Effector CD4-positive, alpha-beta T cell (primary cell): ENCODE measurements around the gene PRR12.
"Not testable (repeated sequence)": the region's sequence is repeated elsewhere in the genome, so short reads cannot be mapped to it uniquely, and the experiment has no call there.

ENCODE experiments used
- DNase-seq: peaks from one replicate; pipeline ENCODE4 v3.0.0-alpha.2; 2020

The PRR12 gene

GRCh38 chr19:49593233-49594113 is 2.5 kb downstream of the PRR12 start:
- DNase-seq = peak; percentile 89

- no peak for DNase-seq
Measured at GRCh38 chr19:49594157-49594992, 3.4 kb downstream of the PRR12 start.

GRCh38 chr19:49594993-49595818 is 4.2 kb downstream of the PRR12 start:
- no peak for DNase-seq

- DNase-seq = no peak
Measured at GRCh38 chr19:49595819-49596404, 4.9 kb downstream of the PRR12 start.

GRCh38 chr19:49596407-49596806 is 5.4 kb downstream of the PRR12 start:
- no peak for DNase-seq

GRCh38 chr19:49596954-49597702 is 6.1 kb downstream of the PRR12 start:
- DNase-seq = no peak

- no peak for DNase-seq
Measured at GRCh38 chr19:49597703-49597974, 6.7 kb downstream of the PRR12 start.

GRCh38 chr19:49599378-49600295 is 8.7 kb downstream of the PRR12 start:
- DNase-seq = no peak

- DNase-seq = no peak
Measured at GRCh38 chr19:49601482-49602038, 10.6 kb downstream of the PRR12 start.

- no peak for DNase-seq
Measured at GRCh38 chr19:49602806-49603205, 11.8 kb downstream of the PRR12 start.

GRCh38 chr19:49605605-49606004 is 14.6 kb downstream of the PRR12 start:
- no peak for DNase-seq

GRCh38 chr19:49609499-49610092 is 18.6 kb downstream of the PRR12 start:
- DNase-seq = no peak

GRCh38 chr19:49613374-49613773 is 22.4 kb downstream of the PRR12 start:
- no peak for DNase-seq

GRCh38 chr19:49614096-49614833 is 23.3 kb downstream of the PRR12 start:
- DNase-seq = no peak

- no peak for DNase-seq
Measured at GRCh38 chr19:49615861-49616260, 24.9 kb downstream of the PRR12 start.

GRCh38 chr19:49616532-49616931 is 25.6 kb downstream of the PRR12 start:
- DNase-seq = no peak

GRCh38 chr19:49616945-49617344 is 26.0 kb downstream of the PRR12 start:
- DNase-seq = no peak

GRCh38 chr19:49617860-49618259 is 26.9 kb downstream of the PRR12 start:
- not testable (repeated sequence) for DNase-seq
